GM23338 (cell line): Measurements from ENCODE around the gene IRF2BP1. TPM values are rescaled to one million over a fixed set of nuclear protein-coding genes. Genes with fewer than 3 reads are reported as not detected.

ENCODE experiments used
- ATAC-seq: fragments of 200-7000 bp; cut with Tn5 transposase; 3 replicates; pipeline ENCODE4 v1.9.1; 2020
- DNase-seq: peaks from one replicate; pipeline ENCODE4 v3.0.0-alpha.2; 2015; ENCODE audit warnings: low spot score
- H2AFZ ChIP-seq: fragments of 200-600 bp; sonication (generic); 2 replicates; pipeline ENCODE4 v1.8.0; 2016; ENCODE audit warnings: antibody characterized with exemption, mild to moderate bottlenecking, moderate library complexity
- H3F3A ChIP-seq: fragments of 200-600 bp; sonication (generic); replicated peaks from 2 replicates; pipeline ENCODE4 v1.8.0; 2017; ENCODE audit warnings: antibody characterized with exemption, mixed run types, low read depth
- H3K27ac ChIP-seq: fragments of 200-600 bp; sonication (generic); 2 replicates; pipeline ENCODE4 v1.6.1; 2016; ENCODE audit warnings: low read depth
- H3K27me3 ChIP-seq: fragments of 200-600 bp; sonication (generic); 2 replicates; pipeline ENCODE4 v1.8.0; 2016; ENCODE audit warnings: mild to moderate bottlenecking, mixed run types, moderate library complexity; ENCODE audit not compliant: insufficient read depth
- H3K36me3 ChIP-seq: fragments of 200-600 bp; sonication (generic); 2 replicates; pipeline ENCODE4 v1.8.0; 2016; ENCODE audit warnings: mild to moderate bottlenecking; ENCODE audit not compliant: insufficient read depth
- H3K4me1 ChIP-seq: fragments of 200-600 bp; sonication (generic); 2 replicates; pipeline ENCODE4 v1.8.0; 2016; ENCODE audit warnings: mild to moderate bottlenecking, moderate library complexity; ENCODE audit not compliant: insufficient read depth
- H3K4me2 ChIP-seq: fragments of 200-600 bp; sonication (generic); 2 replicates; pipeline ENCODE4 v1.7.1; 2017; ENCODE audit warnings: mixed run types
- H3K4me3 ChIP-seq: fragments of 200-600 bp; sonication (generic); 2 replicates; pipeline ENCODE4 v1.6.1; 2016; ENCODE audit warnings: mixed run types
- H3K79me2 ChIP-seq: fragments of 200-600 bp; sonication (generic); replicated peaks from 2 replicates; pipeline ENCODE4 v1.8.0; 2017; ENCODE audit warnings: mild to moderate bottlenecking; ENCODE audit not compliant: insufficient read depth
- H3K9me2 ChIP-seq: fragments of 200-600 bp; sonication (generic); 2 replicates; pipeline ENCODE4 v1.8.0; 2017; ENCODE audit not compliant: insufficient read depth
- H4K20me1 ChIP-seq: fragments of 200-600 bp; sonication (generic); replicated peaks from 2 replicates; pipeline ENCODE4 v1.8.0; 2017; ENCODE audit warnings: mild to moderate bottlenecking; ENCODE audit not compliant: insufficient read depth
- H3K27ac Mint-ChIP-seq: 2 replicates; pipeline ENCODE4 v1.8.0; 2020; ENCODE audit warnings: inconsistent platforms, mild to moderate bottlenecking, moderate library complexity, mixed read lengths
- H3K27me3 Mint-ChIP-seq: 3 replicates; pipeline ENCODE4 v1.8.0; 2022; ENCODE audit warnings: low read depth, mild to moderate bottlenecking, moderate library complexity, mixed read lengths, inconsistent platforms; ENCODE audit not compliant: insufficient read depth, poor library complexity
- H3K36me3 Mint-ChIP-seq: 3 replicates; pipeline ENCODE4 v1.8.0; 2021; ENCODE audit warnings: low read depth, mild to moderate bottlenecking, inconsistent platforms, moderate library complexity, mixed read lengths
- H3K4me1 Mint-ChIP-seq: 3 replicates; pipeline ENCODE4 v1.8.0; 2020; ENCODE audit warnings: mild to moderate bottlenecking, inconsistent platforms, mixed read lengths
- H3K4me3 Mint-ChIP-seq: 3 replicates; pipeline ENCODE4 v1.8.0; 2021; ENCODE audit warnings: moderate library complexity, mild to moderate bottlenecking, inconsistent platforms, mixed read lengths
- H3K9me3 Mint-ChIP-seq: 3 replicates; pipeline ENCODE4 v1.8.0; 2020; ENCODE audit warnings: moderate library complexity, mild to moderate bottlenecking, inconsistent platforms, mixed read lengths
- CREB1 ChIP-seq: fragments of 250-450 bp; sonication (Bioruptor Pico); IDR thresholded peaks from 2 replicates; pipeline ENCODE4 v1.5.0; 2020; ENCODE audit warnings: low read depth, mild to moderate bottlenecking, moderate library complexity
- CTCF ChIP-seq, 2 experiments: fragments of 200-600 bp in 1 of 2; sonication (generic) in 1 of 2; conservative IDR thresholded peaks; 2 replicates each; pipeline versions ENCODE4 v1.5.1 to v1.6.1; 2016 to 2017; ENCODE audit warnings: antibody characterized with exemption in 2 of 2, low read depth in 2 of 2, mild to moderate bottlenecking in 2 of 2, moderate library complexity in 1 of 2
- ETS1 ChIP-seq: IDR thresholded peaks from 2 replicates; pipeline ENCODE4 v1.6.1; 2016; ENCODE audit warnings: antibody characterized with exemption
- EZH2 ChIP-seq: fragments of 200-600 bp; sonication (generic); IDR thresholded peaks from one replicate; pipeline ENCODE4 v1.8.0; 2017; ENCODE audit warnings: antibody characterized with exemption, mild to moderate bottlenecking, low read depth; ENCODE audit not compliant: unreplicated experiment
- EZH2phosphoT487 ChIP-seq: fragments of 200-600 bp; sonication (generic); IDR thresholded peaks from one replicate; pipeline ENCODE4 v1.8.1; 2018; ENCODE audit warnings: antibody characterized with exemption; ENCODE audit not compliant: unreplicated experiment
- JUNB ChIP-seq: IDR thresholded peaks from one replicate; pipeline ENCODE4 v1.6.1; 2016; ENCODE audit warnings: antibody characterized with exemption; ENCODE audit not compliant: unreplicated experiment
- NANOG ChIP-seq: IDR thresholded peaks from 2 replicates; pipeline ENCODE4 v1.6.1; 2016; ENCODE audit warnings: antibody characterized with exemption, borderline replicate concordance
- POLR2AphosphoS5 ChIP-seq: IDR thresholded peaks from 2 replicates; pipeline ENCODE4 v1.6.1; 2016; ENCODE audit warnings: antibody characterized with exemption, low read depth
- REST ChIP-seq: IDR thresholded peaks from one replicate; pipeline ENCODE4 v1.6.1; 2018; ENCODE audit warnings: antibody characterized with exemption; ENCODE audit not compliant: unreplicated experiment
- STAT1 ChIP-seq: IDR thresholded peaks from one replicate; pipeline ENCODE4 v1.6.1; 2016; ENCODE audit warnings: antibody characterized with exemption; ENCODE audit not compliant: unreplicated experiment
- ZNF114 ChIP-seq: fragments of 250-450 bp; sonication (Bioruptor Pico); IDR thresholded peaks from 2 replicates; pipeline ENCODE4 v1.5.0; 2020; ENCODE audit warnings: mild to moderate bottlenecking, moderate library complexity
- ZNF331 ChIP-seq: fragments of 250-450 bp; sonication (Bioruptor Pico); IDR thresholded peaks from 2 replicates; pipeline ENCODE4 v1.5.0; 2020; ENCODE audit warnings: low read depth, mild to moderate bottlenecking, moderate library complexity
- ZNF462 ChIP-seq: fragments of 250-450 bp; sonication (Bioruptor Pico); IDR thresholded peaks from 2 replicates; pipeline ENCODE4 v1.5.0; 2020; ENCODE audit warnings: mild to moderate bottlenecking, moderate library complexity
- polyA plus RNA-seq: library from polyadenylated mRNA; unstranded; fragments of >200 nt; fragmentation: Nextera tagmentation; extraction: Ambion mirVana; gene quantifications from 2 replicates; pipeline ENCODE4 v1.2.1, GENCODE V29; 2016
- total RNA-seq: library from RNA; depleted of rRNA; stranded (reverse); fragments of >200 nt; shearing (Covaris generic); gene quantifications from 2 replicates; pipeline ENCODE4 v1.2.3, GENCODE V29; 2014

IRF2BP1 gene
- total and polyA plus RNA-seq, 2 experiments from 2014 or later = 10.4 to 41.6 TPM

- peaks cover 28% of the 10 kb centered on the region for H3K4me1 Mint-ChIP-seq
- Histone ChIP-seq H3K79me2 (peaks cover 12% of the 10 kb centered on the region), H3K4me3 (no peak overlapping the region), H2AFZ (no peak overlapping the region), H3K4me2 (no peak overlapping the region), H4K20me1 (no peaks in the 10 kb centered on the region; the same call in 1 of the 2 replicates), H3K27me3 (no peaks in the 10 kb centered on the region), H3F3A (peaks cover 6% of the 10 kb centered on the region; the same call in 1 of the 2 replicates), H3K4me1 (peaks cover 7% of the 10 kb centered on the region; the same call in 1 of the 2 replicates), H3K36me3 (no peaks in the 10 kb centered on the region), H3K27ac (no peak overlapping the region), H3K9me2 (0 out of 2 replicates have a peak, but pooled peaks cover 4% of the 10 kb centered on the region)
- DNase-seq (no peak), ATAC-seq (no peak)
- H3K9me3 Mint-ChIP-seq = no peaks in the 10 kb centered on the region
- no peak overlapping the region for H3K27ac Mint-ChIP-seq
- H3K36me3 Mint-ChIP-seq = peaks cover 20% of the 10 kb centered on the region
- TF ChIP-seq ZNF114 (CRISPR knock-in tag) (no peak), CREB1 (CRISPR knock-in tag) (no peak), ETS1 (no peak), NANOG (no peak), ZNF331 (CRISPR knock-in tag) (no peak), EZH2 (no peak), EZH2phosphoT487 (no peak), CTCF (conservative IDR thresholded peaks at IDR 0.05; ENCODE audit: low read depth in 2 of 2) (no peak), JUNB (no peak), REST (no peak), STAT1 (no peak), POLR2AphosphoS5 (no peak), ZNF462 (CRISPR knock-in tag) (no peak)
- H3K4me3 Mint-ChIP-seq = no peak overlapping the region
- H3K27me3 Mint-ChIP-seq = peaks cover 11% of the 10 kb centered on the region
These were observed 12.6 kb downstream of the IRF2BP1 start for GRCh38 chr19:45873219-45873772.
